Measurements from ENCODE around the gene MYH6.
"Not testable (repeated sequence)": the region's sequence is repeated elsewhere in the genome, so short reads cannot be mapped to it uniquely, and the experiment has no call there.

MYH6 gene

DNA sequence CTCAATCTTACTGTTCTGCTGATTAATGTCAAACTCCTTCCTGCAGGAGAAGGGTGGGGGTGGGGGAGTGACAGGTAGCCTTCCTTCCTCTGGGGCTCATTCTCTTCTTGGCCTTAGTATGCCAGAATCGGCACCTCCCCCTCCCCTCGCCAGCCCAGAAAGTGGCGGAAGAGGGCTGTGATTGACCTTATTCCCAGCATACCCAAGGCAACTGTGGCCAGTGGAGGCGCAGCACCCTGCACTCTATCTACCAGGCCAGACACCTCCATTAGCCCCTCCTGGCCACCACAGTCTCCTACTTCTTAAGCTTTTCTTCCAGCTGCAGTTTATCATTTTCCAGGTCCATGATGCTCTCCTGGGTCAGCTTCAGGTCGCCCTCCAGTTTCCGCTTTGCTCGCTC lies 15.5 kb downstream of the MYH6 start:
- DNase-seq (ENCODE audit: low read depth): no peak

DNA sequence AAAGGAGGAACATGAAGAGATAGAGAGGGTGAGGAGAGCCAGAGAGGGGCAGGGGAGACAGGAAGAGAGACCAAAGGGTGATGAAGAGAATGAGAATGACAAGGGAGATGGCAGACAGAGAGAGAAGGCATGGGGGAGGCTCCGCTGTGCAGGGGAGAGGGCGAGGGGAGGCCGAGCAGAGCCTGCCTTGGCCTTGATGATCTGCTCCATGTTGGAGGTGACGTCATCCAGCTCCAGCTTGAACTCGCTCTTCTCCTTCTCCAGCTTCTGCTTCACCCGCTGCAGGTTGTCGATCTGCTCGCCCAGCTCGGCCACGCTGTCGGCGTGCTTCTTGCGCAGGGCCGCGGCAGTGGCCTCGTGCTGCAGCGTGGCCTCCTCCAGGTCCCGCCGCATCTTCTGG lies 18.2 kb downstream of the MYH6 start:
- not testable (repeated sequence) for DNase-seq (ENCODE audit: low read depth)

DNA sequence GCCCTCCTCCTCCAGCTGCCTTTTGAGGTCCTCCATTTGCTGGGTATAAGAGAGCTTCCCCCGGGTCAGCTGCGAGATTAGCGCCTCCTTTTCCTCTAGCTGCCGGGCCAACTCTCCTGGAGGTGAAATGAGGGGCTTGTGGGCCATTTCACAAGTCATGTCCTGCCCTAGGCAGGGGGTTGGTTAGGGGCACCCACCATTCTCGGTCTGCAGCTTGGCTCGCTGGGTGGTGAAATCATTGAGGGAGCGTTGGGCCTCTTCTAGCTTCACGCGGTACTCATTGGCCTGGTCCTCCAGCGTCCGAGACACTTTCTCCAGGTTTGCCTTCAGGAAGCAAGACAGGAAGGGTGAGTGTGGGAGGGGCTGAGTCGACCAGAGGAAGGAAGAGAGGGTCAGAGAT lies 18.7 kb downstream of the MYH6 start:
- DNase-seq (ENCODE audit: low read depth): no peak

DNA sequence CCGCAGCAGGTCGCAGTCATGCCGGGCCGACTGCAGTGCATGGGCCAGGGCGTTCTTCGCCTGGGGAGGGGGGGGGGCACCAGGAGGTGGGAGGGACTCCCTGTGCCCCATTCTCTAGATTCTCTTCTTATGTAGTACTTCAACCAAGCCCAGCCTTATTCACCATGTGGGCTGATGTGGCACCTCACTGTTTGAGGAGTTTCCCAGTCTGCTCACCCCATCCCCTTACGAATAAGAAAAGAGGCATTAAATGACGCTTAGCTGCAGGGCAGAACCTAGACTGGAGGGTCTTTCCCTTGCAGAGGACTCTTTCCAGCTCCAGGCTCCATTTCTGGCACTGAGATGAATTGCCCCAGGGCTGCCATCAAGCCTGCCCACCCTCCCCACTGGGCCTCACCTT lies 19.1 kb downstream of the MYH6 start:
- no peak for DNase-seq (ENCODE audit: low read depth)

DNA sequence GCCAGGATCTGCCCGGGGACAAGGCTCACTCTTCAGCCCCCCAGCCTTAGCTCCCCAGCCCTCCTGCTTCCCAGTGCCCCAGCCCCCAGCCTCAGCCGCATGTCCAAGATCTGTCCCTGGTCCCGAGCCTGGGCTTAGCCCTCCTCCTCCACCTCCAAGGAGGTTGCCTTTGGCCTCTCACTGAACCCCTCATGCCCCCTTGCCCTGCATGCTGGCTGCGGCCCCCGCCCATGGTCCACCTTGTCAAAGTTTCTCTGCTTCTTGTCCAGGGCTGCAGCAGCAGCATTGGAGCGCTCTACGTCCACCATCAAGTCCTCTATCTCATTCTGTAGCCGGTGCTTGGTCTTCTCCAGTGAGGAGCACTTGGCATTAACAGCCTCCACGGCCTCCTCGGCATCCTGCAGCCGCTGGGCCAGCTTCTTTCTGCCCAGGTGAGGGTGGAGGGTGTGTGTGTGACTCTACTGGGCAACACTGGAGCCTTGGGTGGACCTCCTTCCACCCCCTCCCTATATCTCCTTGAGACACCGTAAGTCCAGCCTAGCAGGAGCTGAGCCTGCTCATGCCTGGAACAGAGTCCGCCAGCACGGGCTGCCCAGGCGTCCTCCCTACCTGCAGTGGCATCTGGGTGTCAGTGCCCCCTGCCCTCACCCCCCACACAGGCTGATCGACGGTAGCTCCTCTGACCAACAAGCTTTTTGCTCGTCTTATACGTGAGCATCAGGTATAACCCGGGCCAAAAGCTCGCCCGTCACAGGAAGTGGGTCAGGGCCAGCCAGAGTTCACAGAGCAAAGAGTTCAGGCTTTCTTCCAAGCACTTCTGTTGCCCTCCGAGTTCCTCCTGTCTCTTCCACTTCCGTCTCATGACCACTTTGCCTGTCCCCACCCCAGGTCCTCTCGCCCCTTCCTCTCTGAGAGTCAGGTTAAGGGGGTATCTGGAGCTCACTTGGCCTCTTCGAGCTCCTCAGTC lies 19.9 kb downstream of the MYH6 start:
- no peak for DNase-seq (ENCODE audit: low read depth)

DNA sequence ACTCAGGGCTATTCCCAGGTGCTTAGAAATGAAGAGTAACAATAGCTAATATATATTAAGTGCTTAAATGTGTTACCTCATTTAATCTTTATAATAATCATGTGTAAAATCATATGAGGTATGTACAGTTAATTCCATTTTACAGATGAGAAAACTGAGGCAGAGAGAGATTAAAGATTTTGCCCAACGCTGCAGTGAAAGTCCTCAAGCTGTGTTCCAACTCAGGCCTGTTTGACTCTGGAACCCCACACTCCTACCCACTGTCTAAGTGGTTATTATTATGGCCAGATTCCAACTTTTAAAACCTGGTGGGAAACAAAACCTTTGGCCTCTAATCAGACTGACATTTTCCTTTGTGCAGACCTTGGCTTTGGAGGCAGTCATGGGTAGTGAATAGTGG lies 21.1 kb downstream of the MYH6 start:
- no peak for DNase-seq (ENCODE audit: low read depth)

DNA sequence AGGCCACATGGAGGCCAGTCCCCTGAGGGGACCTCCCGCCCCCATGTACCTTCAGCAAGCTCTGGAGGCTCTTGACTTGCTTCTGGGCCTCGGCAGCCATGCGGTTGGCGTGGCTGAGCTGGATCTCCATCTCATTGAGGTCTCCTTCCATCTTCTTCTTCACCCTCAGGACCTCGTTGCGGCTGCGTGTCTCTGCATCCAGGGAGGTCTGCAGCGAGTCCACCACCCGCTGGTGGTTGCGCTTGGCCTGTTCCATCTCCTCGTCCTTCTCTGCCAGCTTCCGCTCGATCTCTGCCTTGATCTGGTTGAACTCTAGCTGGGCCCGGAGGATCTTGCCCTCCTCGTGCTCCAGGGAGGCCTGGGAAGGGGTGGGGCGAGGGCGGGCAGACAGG lies 21.8 kb downstream of the MYH6 start:
- not testable (repeated sequence) for DNase-seq (ENCODE audit: low read depth)

DNA sequence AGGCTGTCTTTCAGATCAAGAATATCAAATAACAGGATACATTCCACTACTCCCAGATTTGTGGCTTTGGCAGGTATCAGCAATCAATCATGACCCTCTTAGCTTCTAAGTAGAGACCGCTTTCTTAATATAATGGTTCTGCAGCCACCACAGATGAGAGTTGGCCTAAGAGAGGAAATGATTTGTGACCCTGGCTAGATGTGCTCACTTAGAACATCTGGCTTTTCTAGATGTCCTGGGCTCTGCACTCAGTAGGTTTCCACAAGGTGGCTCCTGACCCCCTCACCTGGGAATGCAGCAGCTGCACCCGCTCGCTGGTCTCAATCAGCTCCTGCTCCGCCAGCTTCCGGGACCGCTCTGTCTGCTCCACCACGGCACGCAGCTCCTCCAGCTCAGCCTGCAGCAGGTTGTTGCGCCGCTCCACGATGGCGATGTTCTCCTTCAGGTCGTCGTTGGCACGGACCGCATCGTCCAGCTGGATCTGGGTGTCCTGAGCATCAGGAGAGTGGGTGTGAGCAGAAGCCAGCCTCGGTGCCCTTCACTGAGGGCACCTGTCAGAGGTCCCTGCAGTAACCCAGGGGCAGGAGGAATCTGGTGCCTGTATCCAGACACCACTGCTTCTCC lies 22.3 kb downstream of the MYH6 start:
- DNase-seq (ENCODE audit: low read depth): no peak

DNA sequence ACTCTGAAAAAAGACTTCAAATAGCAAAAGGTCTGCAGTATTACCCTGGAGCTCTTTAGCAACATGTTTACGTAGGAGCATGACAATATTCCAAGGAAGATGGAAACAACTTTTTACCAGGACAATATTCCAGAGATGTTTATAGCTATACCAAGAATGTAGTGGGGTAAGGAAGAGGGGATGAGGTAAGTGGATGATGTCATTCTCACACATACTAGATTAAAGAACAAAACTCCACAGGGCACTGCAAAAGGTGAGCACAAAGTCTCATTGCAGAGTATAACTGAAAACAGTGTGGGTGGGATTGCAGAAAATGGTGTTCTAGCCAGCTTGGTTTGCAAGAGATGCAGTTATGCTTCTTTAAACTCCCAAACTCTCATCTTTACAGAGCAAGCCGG lies 22.8 kb downstream of the MYH6 start:
- DNase-seq (ENCODE audit: low read depth): no peak

DNA sequence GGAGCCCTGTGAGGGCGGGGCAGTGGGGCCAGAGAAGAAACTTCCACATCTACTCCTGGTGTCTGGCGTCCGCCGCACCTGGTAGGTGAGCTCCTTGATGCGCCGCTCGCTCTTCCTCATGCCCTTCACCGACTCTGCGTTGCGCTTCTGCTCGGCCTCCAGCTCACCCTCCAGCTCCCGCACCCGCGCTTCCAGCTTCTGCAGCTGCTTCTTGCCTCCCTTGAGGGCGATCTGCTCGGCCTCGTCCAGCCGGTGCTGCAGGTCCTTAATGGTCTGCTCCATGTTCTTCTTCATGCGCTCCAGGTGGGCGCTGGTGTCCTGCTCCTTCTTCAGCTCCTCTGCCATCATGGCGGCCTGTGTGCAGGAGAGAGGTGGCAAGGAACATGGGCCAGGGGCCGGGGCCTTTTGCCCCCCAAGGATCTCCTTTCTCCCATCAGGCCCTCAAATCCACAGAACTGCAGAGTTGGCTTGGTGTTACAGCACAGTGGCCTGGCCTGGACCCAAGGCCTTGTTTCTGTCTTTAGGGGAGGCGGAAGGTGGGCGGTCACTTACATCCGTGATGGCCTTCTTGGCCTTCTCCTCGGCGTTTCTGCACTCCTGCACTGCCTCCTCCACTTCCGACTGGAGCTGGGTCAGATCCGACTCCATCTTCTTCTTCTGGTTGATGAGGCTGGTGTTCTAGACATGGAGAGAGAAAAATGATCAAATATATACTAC lies 23.6 kb downstream of the MYH6 start:
- no peak for DNase-seq (ENCODE audit: low read depth)

DNA sequence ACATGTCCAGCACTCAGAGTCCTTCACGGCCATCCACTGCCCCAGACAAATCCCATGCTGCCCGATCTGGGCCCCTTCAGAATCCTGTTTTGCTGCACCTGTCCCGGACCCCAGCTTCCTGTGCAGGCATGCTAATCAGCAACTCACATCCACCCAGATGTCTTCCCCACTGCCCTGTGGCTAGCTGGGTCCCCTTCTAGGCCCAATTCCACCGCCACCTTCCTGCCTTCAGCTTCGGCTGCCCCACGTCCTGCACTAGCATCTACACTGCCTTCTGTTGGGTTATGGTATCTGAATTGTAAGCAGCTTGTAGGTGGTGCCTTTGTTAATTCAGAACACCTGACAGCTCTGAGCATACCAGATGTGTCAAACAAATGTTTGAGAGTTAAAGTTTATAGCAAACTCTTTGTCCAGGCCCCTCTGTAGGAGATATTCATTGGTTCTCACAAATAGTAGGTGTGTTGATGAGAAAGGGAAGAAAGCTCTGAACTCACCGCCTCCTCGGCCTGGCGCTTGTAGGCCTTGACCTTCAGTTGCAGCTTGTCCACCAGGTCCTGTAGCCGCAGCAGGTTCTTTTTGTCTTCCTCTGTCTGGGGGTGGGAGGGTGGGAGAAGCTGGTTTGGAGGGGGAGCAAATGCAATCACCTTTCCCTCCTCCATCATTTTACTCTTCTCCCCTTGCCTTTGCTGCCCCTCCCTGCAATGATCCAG lies 25.2 kb downstream of the MYH6 start:
- no peak for DNase-seq (ENCODE audit: low read depth)

DNA sequence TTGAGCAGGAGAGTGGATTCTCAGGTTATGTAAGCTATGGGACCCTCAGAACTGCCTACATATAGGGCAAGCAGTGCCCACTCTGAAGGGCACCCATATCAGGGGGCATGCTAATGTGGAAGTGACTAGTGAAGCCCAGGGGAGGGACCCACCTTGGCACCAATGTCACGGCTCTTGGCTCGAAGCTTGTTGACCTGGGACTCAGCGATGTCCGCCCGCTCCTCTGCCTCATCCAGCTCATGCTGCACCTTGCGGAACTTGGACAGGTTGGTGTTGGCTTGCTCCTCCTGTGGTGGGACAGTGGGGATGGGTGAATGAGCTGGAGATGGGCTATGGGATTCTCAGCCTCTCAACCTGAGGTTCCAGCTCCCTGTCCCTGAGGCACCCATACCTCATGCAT lies 25.8 kb downstream of the MYH6 start:
- DNase-seq (ENCODE audit: low read depth): no peak

DNA sequence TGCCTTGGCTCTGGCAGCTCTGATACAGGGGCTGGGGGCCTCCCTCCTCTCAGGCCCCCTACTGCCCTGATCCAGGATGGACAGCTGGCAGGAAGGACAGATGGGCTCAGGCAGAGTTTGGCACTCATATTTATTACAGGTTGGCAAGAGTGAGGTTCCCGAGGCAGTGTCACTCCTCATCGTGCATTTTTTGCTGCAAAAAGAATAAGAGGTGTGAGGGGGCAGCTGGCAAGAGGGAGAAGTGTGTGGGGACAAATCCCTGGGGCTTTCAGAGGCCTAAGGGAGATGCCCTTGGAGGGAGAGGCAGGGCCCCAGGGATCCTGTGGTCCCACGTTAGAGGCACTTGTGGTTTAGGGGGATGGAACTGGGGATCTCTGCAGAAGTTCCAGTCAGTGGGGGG lies 26.2 kb downstream of the MYH6 start:
- no peak for DNase-seq (ENCODE audit: low read depth)

DNA sequence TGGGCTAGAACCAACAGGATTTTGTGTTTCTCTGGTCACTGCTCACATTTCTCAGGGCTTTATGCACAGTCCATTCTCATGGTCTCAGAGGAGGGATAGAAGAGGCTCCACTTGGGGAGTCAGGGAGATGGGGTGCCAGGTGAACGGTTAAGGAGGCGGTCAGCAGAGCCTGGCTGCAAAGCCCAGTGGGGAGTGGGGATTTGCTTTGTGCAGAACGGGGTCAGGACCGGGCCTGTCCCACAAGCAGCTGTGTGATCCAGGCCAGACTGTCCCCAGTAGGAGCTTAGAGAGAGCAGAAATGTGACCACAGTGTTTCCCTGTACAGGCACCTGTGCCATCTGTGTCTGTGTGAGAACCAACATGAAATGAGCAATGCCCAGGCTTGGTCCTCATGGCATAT lies 27.1 kb downstream of the MYH6 start:
- DNase-seq (ENCODE audit: low read depth): no peak

DNA sequence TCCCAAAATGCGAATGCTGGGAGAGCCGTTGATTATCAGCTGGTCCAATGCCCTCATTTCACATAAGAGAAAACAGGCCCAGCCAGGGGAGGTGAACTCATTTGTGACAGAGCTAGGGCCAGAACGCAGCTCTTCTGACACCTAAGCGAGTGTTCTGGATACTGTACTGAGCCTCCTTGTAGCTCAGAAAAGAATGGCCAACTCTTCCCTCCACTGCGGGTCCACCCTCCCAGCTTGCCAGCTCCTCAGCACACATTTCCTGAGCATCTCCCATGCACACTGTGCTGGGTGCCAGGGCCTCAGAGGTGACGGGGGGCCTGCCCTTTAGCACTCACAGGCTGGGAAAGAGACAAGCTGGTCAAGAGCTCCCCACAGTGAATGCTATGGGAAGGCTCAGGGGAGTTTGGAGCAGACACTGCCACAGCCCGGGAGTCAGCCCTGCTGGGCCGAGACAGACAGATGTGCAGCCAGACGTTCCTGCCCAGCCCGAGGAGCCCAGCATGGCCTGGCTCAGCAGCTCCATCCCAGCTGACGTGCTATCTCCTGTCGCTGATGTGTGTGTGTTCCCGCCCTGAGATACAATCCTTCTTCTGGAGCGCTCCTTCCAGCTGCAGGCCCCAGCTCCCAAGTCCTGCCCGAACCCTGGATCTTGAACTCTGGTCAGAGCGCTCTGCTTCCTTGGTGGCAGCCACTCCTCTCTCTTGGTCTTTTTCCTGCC lies 27.7 kb downstream of the MYH6 start:
- DNase-seq (ENCODE audit: low read depth): no peak

DNA sequence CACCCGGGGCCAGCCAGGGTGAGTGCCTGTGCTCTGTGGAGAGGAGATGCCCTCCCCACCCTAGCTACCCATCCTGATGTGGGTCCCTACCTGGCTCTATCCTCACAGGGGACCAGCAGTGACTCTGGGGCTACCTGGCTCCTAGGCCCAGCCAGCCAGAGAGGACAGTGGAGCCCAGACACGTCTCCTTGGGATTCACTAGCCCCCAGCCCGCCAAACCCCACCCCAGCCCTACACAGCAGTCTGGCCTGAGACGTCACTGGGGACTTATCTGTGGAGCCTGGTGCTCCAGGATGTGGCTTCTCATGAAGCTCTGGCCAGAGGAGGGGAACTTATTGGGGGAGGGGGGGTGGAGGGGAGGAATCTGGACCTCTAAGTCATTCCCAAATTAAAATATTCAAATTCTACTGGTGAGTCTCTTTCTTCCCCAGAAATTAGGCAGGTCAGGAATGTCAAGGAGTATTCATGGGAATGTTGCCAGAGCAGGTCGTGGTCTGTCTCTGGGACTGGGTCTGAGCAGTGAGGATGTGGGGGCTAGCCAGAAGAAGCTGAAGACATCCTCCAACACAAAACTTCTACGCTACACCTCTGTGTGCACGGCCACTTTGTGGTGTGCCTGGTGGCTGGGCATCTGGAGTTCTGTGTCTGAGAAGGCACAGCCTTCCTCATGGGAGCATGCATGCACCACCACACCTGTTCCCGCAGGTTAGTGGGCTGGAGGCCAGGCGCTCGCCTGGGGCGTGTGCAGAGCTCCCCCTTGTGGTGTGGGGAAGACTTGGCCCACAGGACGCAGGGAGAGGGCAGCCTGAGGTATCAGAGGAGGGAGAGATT lies 28.5 kb downstream of the MYH6 start:
- DNase-seq (ENCODE audit: low read depth): peak; percentile 54

DNA sequence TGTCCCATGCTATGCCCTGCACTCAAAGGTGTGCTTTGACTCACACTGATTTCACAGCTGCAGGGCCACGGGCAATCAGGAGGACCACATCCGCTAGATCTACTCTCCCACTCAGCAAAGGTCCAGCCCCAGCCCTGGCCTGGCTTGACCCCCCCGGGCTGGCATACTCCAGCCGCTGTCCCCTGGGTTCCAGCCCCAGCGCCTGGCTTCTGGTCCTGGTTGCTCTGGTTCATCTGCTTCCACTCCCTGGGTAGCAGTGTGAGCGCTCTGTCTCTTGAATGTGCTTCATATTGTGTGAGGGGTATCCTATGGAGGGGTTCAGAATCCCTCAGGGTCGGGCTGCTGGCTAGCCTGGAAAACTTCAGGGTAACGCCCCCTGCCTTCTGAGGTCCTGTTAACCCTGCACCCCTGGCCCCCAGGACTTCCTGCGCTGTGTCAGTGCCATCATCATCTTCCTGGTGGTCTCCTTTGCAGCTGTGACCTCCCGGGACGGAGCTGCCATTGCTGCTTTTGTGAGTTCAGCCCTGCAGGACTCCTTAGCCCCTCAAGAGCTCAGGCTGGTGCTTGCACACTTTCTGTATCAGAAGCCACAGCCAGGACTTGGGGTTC lies 29.4 kb downstream of the MYH6 start:
- no peak for DNase-seq (ENCODE audit: low read depth)

DNA sequence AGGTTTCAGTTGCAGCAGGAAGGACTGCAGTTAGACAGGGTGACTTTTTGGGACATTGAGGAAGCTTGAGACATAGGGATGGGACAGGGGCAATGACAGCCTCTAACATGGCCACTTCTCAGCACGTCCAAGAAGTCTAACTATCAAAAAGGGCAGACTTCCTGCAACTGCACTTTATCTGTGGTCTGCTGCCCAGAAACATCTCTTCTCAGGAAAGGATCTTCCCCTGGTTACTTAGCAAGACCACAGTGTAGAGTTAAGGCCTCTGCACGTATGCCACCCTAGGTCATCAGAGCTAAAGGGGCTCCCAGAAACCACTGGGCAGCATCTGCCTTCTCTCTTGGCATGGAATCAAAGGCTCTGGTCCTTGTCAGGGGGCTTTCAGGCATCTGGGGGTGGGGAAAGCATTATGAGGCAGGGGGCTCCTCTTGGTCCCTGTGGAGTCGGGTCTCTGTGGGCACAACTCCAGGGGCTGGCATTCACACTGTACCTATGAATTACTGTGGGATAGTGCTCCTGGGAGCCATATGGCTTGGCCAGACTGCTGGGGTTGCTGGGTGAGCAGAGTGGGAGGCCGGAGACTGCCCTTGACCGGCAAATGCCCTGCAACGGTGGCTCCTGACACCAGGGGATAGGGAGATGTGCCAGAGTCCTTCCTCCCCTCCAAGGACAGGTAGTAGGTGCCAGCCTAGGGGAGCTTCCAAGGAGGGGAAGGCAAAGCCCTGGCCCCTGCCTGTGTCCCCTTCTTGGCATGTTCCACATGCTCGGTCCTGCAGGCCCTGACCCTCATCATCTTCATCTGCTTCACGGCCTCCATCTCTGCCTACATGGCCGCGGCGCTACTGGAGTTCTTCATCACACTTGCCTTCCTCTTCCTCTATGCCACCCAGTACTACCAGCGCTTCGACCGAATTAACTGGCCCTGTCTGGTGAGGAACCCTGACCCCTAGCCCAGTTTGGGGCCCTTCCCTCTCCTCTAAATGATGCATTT lies 30.2 kb downstream of the MYH6 start:
- no peak for DNase-seq (ENCODE audit: low read depth)

DNA sequence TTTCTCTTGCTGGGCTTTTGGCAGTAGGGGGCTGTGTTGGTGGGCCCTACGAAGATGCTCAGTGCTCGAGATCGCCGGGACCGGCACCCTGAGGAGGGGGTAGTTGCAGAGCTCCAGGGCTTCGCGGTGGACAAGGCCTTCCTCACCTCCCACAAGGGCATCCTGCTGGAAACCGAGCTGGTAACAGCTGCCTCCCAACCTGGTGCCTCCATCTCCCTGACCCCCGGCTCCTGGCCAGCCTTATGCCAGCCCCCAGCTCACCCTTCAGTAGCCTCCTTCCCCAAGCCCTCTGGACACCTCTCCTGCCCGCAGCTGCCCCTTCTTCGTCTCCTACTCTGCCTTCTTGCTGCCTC lies 30.9 kb downstream of the MYH6 start:
- no peak for DNase-seq (ENCODE audit: low read depth)

Measured in stimulated activated CD8-positive, alpha-beta memory T cell treated with anti-CD3 and anti-CD28 coated beads, Interleukin-12 subunit alpha, Interleukin-12 subunit beta, amount 100 ng/mL, for 1 hour (primary cell).